Measurements from ENCODE around the gene CDH23.

The CDH23 gene

DNA sequence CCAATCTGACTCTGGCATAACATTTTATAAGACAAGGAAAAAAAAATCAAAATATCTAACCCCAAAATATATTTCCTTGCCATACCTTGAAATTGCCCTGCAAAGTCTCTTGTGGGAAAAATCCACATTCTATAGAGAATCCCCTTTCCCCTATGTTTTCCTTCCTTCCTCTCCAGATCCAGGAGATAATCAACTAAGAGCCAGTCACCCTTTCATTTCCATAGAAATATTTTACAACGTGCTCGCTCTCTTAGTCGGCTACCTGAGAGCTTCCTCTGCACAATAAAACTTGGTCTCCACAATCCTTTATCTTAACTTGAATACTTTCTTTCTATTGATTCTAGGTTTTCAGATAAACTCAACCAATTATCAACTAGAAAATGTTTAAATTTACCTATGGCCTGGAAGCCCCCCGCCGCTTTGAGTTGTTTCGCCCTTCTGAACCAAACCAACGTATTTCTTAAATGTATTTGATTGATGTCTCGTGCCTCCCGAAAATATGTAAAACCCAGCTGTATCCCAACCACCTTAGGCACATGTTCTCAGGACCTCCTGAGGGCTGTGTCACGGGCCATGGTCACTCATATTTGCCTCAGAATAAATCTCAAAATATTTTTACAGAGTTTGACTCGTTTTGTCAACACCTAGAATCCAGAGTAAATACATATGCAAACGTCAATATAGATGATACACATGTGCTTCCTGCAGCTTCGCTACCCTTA lies 453.5 kb downstream of the CDH23 start:
- TF ChIP-seq, protein P1, sequence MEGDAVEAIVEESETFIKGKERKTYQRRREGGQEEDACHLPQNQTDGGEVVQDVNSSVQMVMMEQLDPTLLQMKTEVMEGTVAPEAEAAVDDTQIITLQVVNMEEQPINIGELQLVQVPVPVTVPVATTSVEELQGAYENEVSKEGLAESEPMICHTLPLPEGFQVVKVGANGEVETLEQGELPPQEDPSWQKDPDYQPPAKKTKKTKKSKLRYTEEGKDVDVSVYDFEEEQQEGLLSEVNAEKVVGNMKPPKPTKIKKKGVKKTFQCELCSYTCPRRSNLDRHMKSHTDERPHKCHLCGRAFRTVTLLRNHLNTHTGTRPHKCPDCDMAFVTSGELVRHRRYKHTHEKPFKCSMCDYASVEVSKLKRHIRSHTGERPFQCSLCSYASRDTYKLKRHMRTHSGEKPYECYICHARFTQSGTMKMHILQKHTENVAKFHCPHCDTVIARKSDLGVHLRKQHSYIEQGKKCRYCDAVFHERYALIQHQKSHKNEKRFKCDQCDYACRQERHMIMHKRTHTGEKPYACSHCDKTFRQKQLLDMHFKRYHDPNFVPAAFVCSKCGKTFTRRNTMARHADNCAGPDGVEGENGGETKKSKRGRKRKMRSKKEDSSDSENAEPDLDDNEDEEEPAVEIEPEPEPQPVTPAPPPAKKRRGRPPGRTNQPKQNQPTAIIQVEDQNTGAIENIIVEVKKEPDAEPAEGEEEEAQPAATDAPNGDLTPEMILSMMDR (IDR thresholded peaks at IDR 0.05): no peak

DNA sequence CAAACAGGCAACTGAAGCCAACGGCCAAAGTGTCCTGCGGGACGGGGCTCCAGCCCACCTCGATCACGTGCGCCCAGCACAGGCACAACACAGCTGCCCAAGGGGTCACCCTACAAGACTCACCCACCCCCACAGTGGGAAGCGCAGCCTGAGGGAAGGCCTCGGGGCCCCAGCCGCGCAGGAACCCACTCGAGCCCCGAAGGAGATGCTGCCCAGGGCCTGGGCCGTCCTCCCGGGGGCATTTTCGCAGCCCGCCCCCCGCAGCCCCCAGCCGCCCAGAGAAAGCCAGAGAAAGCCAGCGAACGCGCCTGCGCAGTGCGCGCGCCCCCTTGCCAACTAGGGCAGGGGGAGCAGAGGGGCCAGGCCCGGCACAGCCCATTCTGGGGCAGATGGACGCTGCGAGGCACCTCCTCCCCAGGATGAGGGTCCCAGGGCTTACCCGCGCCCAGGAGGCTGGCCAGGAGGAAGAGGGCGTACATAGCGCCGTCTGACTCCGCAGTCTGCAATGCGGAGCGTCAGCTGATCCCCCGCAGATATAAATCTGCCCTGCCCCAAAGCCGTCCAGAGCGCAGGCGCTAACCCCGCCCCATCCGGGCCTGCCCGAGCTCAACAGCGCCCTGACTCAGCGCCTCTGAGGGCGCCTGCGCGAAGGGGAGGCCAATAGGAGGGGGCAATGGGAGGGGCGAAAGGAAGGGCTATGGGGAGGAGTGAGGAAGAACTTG lies 454.2 kb downstream of the CDH23 start, which contains the start of gene PSAP:
PSAP (minus strand) TSS at position 509 of the 722 bp plus-strand sequence; CDS start at position 479, 30 bp downstream.
- TF ChIP-seq, protein P1 (IDR thresholded peaks at IDR 0.05): no peak

DNA sequence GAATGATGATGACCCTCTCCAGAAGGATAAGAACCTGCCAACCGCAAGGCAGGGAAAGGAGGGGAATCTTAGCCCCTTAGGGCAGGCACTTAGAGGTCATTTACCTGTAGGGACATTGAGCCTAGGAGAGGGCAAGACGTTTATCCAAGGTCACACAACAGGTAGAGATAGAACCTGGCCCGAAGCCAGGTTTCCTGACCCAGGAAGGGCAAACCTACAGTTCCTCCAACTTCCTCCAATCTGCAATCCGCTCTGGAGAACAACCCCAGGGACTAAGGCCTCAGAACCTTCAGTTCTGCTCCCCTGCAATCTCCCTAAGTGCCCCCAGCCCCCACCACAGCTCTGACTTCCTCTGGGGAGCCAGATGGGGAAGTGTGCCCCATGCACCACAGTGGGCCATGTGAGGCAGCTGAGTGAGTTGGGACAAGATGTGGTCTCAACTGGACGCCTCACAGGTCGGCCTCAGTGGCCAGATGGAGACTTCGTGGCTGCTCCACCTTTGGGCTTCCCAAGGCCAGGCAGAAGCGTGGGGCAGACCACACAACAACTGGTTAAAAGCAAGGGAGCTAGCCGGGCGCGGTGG lies 455.7 kb downstream of the CDH23 start:
- TF ChIP-seq, protein P1 (IDR thresholded peaks at IDR 0.05): no peak

DNA sequence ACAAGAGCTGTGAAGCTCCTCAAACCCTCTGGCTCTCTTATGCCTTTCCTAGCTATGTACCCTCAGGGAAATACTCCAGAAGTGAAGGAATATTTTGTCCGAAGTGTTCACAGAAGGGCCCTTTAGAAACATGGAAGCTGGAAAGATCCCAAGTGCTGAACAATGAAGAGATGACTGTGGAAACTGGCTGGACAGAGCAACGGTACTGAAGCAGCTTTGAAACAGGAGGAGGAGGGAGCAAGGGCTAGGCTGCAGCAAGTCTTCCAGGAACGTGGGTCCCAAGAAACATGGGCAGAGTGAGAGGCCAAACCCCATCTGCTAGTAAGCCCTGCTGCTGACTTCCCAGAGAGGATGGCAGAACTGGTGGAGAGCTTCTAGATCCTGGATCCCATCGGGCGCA lies 457.3 kb downstream of the CDH23 start:
- TF ChIP-seq, protein P1 (IDR thresholded peaks at IDR 0.05): no peak

DNA sequence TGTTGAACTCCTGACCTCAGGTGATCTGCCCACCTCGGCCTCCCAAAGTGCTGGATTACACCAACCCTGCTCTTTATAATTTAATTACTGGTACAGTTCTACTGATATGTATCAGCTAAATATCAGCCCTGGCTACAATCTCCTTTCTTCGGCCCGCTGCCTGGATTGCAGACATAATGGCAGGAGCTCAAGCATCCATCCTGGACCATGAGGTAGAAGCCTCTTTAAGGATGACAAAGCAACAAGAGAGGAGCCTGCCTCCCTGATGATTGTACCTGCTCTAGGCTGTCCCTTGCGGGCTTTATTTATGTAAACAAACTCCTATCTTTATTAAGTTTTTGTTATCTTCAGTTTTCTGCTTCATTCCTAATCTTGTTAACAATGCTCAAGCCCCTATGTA lies 459.9 kb downstream of the CDH23 start:
- TF ChIP-seq, protein P1 (IDR thresholded peaks at IDR 0.05): no peak

DNA sequence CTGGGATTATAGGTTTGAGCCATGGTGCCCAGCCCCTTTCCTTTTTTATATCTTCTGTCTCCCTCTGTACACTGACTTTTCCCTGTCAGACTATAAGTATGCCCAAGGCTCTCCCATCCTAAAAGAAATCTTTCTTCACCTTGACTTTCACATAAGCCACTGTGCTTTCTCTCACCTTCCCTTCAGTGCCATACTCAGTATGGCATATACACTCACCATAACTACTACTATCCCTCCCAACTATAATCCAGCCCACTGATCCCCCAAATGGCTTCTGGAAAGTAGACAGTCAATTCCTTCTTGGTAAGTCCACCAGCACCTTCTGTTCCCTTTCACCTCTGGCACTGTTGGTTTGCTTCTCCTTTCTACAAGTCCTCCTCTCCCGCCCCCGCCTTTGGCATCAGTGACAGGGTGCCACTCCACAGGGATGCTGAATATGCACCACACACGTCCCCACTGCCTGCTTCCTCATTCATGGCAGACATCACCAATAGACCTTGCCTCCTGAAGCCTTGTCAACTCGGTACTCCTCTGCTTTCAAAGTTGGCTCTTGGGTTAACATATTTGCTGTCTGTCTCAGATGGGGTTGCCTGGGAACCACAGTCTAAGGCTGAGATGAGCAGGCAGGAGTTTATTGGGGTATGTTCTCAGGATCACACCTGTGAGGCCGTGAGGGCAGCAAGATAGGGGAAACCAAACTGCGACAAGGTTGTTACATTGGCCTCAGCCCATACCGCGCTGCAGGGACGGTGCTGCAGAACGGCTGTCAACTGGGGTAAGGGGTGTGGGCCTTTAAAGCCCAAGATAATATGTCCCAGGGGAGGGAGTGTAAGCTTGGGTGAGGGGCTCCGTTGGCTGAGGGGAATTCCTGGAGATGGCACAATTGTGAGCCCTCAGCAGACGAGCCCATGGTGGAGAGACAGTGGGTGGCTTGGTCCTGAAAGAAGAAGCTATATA lies 461.5 kb downstream of the CDH23 start:
- TF ChIP-seq, protein P1 (IDR thresholded peaks at IDR 0.05): no peak

Data from LNCAP (cell line).